ENCODE measurements around the gene BICRAL.

Gene BICRAL

GRCh38 chr6:42751055-42751454 lies 30.8 kb upstream of the BICRAL start:
- H3K36me3 ChIP-seq (ENCODE audit: control insufficient read depth, insufficient read depth, low read length): no peaks in the 10 kb centered on the region
- H3K9ac ChIP-seq (ENCODE audit: low read length): no peak overlapping the region
- H3K4me3 ChIP-seq (ENCODE audit: low read length): no peak overlapping the region
- H3K9me3 ChIP-seq (ENCODE audit: control insufficient read depth, low read length): no peaks in the 10 kb centered on the region
- H3K4me1 ChIP-seq (ENCODE audit: control insufficient read depth, insufficient read depth, low read length): no peaks in the 10 kb centered on the region
- H3K27me3 ChIP-seq (ENCODE audit: control insufficient read depth, insufficient read depth, low read length): no peaks in the 10 kb centered on the region

DNA sequence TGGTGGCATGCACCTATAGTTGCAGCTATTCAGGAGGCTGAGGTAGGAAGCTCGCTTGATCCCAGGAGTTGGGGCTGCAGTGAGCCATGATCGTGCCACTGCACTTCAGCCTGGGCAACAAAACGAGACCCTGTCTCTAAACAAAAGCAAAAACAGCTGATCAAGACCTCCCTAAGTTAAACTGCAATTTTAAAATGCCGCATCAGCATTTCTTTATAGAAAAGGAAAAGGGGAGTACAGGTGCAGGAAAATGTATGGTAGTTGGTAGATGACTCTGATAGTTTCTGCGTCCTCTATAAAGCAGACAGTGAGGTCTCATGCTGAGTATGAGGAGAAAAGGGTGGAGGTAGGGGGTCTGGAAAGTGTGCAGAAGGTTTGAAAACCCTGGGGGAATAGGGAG lies 27.1 kb upstream of the BICRAL start:
- no peak overlapping the region for H3K4me3 ChIP-seq (ENCODE audit: low read length)
- H3K36me3 ChIP-seq (ENCODE audit: control insufficient read depth, insufficient read depth, low read length): no peaks in the 10 kb centered on the region
- H3K27me3 ChIP-seq (ENCODE audit: control insufficient read depth, insufficient read depth, low read length): no peaks in the 10 kb centered on the region
- H3K4me1 ChIP-seq (ENCODE audit: control insufficient read depth, insufficient read depth, low read length): no peaks in the 10 kb centered on the region
- H3K9ac ChIP-seq (ENCODE audit: low read length): no peak overlapping the region
- no peaks in the 10 kb centered on the region for H3K9me3 ChIP-seq (ENCODE audit: control insufficient read depth, low read length)

DNA sequence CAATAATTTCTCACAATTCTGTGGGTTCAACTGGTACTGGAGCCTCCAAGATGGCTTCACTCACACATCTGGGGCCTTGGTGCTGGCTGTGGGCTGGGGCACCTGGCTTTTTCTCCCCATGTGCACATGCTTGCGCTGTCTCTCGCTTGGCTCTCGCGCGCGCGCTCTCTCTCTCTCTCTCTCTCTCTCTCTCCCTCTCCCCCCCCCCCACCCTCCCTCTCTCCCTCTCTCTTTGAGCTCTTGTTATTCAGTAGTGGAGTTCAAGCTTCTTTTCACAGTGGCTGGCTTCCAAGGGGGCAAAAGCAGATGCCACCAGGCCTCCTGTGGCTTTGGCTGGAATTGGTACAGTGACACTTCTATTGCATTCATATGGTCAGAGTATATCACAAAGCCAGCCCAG lies 25.1 kb upstream of the BICRAL start:
- no peaks in the 10 kb centered on the region for H3K36me3 ChIP-seq (ENCODE audit: control insufficient read depth, insufficient read depth, low read length)
- no peaks in the 10 kb centered on the region for H3K4me1 ChIP-seq (ENCODE audit: control insufficient read depth, insufficient read depth, low read length)
- H3K9me3 ChIP-seq (ENCODE audit: control insufficient read depth, low read length): no peaks in the 10 kb centered on the region
- no peak overlapping the region for H3K9ac ChIP-seq (ENCODE audit: low read length)
- H3K27me3 ChIP-seq (ENCODE audit: control insufficient read depth, insufficient read depth, low read length): no peaks in the 10 kb centered on the region
- H3K4me3 ChIP-seq (ENCODE audit: low read length): no peak overlapping the region

GRCh38 chr6:42758756-42759430 lies 23.0 kb upstream of the BICRAL start:
- H3K36me3 ChIP-seq (ENCODE audit: control insufficient read depth, insufficient read depth, low read length): no peaks in the 10 kb centered on the region
- no peak overlapping the region for H3K9ac ChIP-seq (ENCODE audit: low read length)

DNA sequence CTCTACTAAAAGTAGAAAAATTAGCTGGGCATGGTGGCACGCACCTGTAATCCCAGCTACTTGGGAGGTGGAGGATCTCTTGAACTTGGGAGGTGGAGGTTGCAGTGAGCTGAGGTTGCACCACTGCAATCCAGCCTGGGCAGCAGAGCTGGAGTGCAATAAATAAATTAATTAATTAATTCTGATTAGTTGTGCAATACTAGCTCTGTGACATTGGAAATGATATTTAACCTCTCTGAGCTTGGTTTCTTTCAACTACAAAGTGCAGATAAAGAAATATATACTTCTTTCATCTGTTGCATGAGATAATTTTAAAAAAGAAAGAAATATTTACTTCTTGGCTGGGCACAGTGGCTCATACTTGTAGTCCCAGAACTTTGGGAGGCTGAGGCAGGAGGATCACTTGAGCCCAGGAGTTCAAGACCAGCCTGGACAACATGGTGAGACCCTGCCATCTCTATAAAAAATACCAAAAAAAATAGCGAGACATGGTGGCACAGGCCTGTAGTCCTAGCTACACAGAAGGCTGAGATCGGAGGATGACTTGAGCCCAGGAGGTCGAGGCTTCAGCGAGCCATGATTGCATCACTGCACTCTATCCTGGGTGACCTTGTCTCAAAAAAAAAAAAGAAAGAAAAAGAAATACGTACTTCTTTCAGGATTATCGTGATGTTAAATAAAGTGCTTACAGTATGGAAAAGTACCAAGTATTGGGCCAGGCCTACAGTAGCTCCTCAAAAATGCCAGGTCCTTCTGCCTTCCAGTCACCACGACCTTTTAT lies 20.4 kb upstream of the BICRAL start:
- Histone ChIP-seq H3K4me1 (ENCODE audit: control insufficient read depth, insufficient read depth, low read length) (no peaks in the 10 kb centered on the region), H3K4me3 (ENCODE audit: low read length) (no peak overlapping the region), H3K9me3 (ENCODE audit: control insufficient read depth, low read length) (no peaks in the 10 kb centered on the region)

More at GRCh38 chr6:42758756-42759430, 23.0 kb upstream of the BICRAL start:
- Histone ChIP-seq H3K9me3 (ENCODE audit: control insufficient read depth, low read length) (no peaks in the 10 kb centered on the region), H3K4me1 (ENCODE audit: control insufficient read depth, insufficient read depth, low read length) (no peaks in the 10 kb centered on the region), H3K4me3 (ENCODE audit: low read length) (no peak overlapping the region), H3K27me3 (ENCODE audit: control insufficient read depth, insufficient read depth, low read length) (no peaks in the 10 kb centered on the region)

GRCh38 chr6:42762426-42762859 lies 19.4 kb upstream of the BICRAL start:
- no peaks in the 10 kb centered on the region for H3K4me1 ChIP-seq (ENCODE audit: control insufficient read depth, insufficient read depth, low read length)
- no peaks in the 10 kb centered on the region for H3K27me3 ChIP-seq (ENCODE audit: control insufficient read depth, insufficient read depth, low read length)
- H3K36me3 ChIP-seq (ENCODE audit: control insufficient read depth, insufficient read depth, low read length): no peaks in the 10 kb centered on the region
- no peaks in the 10 kb centered on the region for H3K9me3 ChIP-seq (ENCODE audit: control insufficient read depth, low read length)
- H3K4me3 ChIP-seq (ENCODE audit: low read length): no peak overlapping the region
- no peak overlapping the region for H3K9ac ChIP-seq (ENCODE audit: low read length)

More for the DNA sequence above, 20.4 kb upstream of the BICRAL start:
- Histone ChIP-seq H3K36me3 (ENCODE audit: control insufficient read depth, insufficient read depth, low read length) (no peaks in the 10 kb centered on the region), H3K27me3 (ENCODE audit: control insufficient read depth, insufficient read depth, low read length) (no peaks in the 10 kb centered on the region), H3K9ac (ENCODE audit: low read length) (no peak overlapping the region)

DNA sequence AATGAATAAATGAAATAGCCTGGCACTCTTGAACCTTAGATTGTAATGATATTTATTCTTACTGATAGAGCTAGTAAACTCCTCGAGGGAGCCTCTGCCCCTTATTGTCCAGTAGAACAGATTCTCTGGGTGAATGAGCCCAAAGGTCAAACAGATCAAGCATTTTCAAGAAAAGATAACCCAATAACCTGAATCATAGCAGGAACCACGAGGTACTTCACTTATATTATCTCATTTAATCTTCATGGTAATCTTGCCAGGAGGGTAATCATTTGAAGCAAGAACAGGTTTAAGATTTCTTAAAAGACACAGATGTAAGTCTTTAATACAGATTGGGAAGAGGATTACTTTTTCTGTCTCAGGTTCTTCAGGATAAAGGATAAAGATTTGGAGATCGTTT lies 18.9 kb upstream of the BICRAL start:
- Histone ChIP-seq H3K36me3 (ENCODE audit: control insufficient read depth, insufficient read depth, low read length) (no peaks in the 10 kb centered on the region), H3K27me3 (ENCODE audit: control insufficient read depth, insufficient read depth, low read length) (no peaks in the 10 kb centered on the region), H3K4me1 (ENCODE audit: control insufficient read depth, insufficient read depth, low read length) (no peaks in the 10 kb centered on the region), H3K9me3 (ENCODE audit: control insufficient read depth, low read length) (no peaks in the 10 kb centered on the region), H3K4me3 (ENCODE audit: low read length) (no peak overlapping the region), H3K9ac (ENCODE audit: low read length) (no peak overlapping the region)

DNA sequence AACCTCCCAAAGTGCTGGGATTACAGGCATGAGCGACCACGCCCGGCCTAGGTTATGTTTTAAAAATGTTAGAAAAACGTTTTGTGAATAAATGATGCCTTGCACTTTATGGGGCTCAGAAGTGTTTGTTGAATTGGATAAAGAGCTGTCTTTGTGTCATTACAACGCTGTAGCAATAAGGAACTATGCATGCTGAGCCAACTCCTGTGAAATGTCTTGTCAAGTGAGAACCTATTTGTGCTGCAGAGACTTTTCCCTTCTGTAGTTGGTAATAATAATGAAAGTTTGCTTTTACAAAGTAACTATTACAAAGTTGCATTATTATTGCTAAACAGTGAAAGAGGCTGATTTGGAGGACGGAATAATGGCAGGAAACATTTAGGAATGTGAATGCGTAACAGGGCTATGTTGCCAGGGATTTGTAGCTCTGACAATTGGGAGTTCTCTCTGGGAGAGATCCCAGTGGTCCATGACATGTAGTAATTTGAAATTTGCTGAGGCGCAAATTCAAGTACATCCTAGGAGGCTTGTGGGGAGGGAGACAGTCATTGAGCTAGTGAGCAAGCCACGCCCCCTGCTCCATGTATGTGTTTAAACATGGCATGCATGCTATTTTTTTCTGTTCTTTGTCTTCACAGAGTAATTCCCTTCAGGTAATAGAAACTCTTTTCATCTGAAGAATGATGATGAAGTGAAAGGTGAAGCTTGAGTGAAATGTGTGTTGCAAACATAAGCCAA lies 16.8 kb upstream of the BICRAL start:
- Histone ChIP-seq H3K4me1 (ENCODE audit: control insufficient read depth, insufficient read depth, low read length) (no peaks in the 10 kb centered on the region), H3K36me3 (ENCODE audit: control insufficient read depth, insufficient read depth, low read length) (no peaks in the 10 kb centered on the region), H3K27me3 (ENCODE audit: control insufficient read depth, insufficient read depth, low read length) (no peaks in the 10 kb centered on the region), H3K9ac (ENCODE audit: low read length) (no peak overlapping the region), H3K9me3 (ENCODE audit: control insufficient read depth, low read length) (no peaks in the 10 kb centered on the region), H3K4me3 (ENCODE audit: low read length) (no peak overlapping the region)

DNA sequence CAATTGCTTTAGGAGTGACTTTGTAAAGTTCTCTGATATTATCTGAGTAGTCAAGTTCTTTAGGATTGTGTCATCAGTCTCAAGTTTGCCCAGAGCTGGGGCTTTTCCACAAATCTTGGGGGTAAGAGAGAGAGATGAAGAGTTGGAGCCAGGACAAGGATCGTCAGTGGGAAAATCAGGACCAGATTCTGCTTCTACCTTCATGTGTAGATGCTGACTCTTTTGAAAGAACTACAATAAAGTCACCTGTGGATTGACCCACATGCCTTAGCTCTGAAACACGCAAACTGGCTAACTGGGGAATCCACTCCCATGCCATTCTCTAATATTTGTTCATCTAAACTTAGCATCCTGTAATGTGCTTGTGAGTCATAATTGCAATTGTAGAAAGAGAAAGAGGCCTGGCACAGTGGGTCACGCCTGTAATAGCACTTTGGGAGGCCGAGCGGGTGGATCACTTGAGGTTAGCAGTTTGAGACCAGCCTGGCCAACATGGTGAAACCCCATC lies 15.6 kb upstream of the BICRAL start:
- peaks cover 5% of the 10 kb centered on the region for H3K4me1 ChIP-seq (ENCODE audit: control insufficient read depth, insufficient read depth, low read length)
- no peaks in the 10 kb centered on the region for H3K36me3 ChIP-seq (ENCODE audit: control insufficient read depth, insufficient read depth, low read length)
- no peaks in the 10 kb centered on the region for H3K27me3 ChIP-seq (ENCODE audit: control insufficient read depth, insufficient read depth, low read length)

GRCh38 chr6:42769051-42769450 lies 12.8 kb upstream of the BICRAL start:
- Histone ChIP-seq H3K9me3 (ENCODE audit: control insufficient read depth, low read length) (no peaks in the 10 kb centered on the region), H3K9ac (ENCODE audit: low read length) (no peak overlapping the region), H3K27me3 (ENCODE audit: control insufficient read depth, insufficient read depth, low read length) (no peaks in the 10 kb centered on the region), H3K4me3 (ENCODE audit: low read length) (no peak overlapping the region), H3K36me3 (ENCODE audit: control insufficient read depth, insufficient read depth, low read length) (no peaks in the 10 kb centered on the region), H3K4me1 (ENCODE audit: control insufficient read depth, insufficient read depth, low read length) (peaks cover 7% of the 10 kb centered on the region)

More for the DNA sequence above, 15.6 kb upstream of the BICRAL start:
- H3K9ac ChIP-seq (ENCODE audit: low read length): no peak overlapping the region
- H3K9me3 ChIP-seq (ENCODE audit: control insufficient read depth, low read length): no peaks in the 10 kb centered on the region
- no peak overlapping the region for H3K4me3 ChIP-seq (ENCODE audit: low read length)

- no peaks in the 10 kb centered on the region for H3K27me3 ChIP-seq (ENCODE audit: control insufficient read depth, insufficient read depth, low read length)
- H3K36me3 ChIP-seq (ENCODE audit: control insufficient read depth, insufficient read depth, low read length): no peaks in the 10 kb centered on the region
- H3K4me1 ChIP-seq (ENCODE audit: control insufficient read depth, insufficient read depth, low read length): peaks cover 13% of the 10 kb centered on the region
- no peaks in the 10 kb centered on the region for H3K9me3 ChIP-seq (ENCODE audit: control insufficient read depth, low read length)
- H3K9ac ChIP-seq (ENCODE audit: low read length): no peak overlapping the region
- no peak overlapping the region for H3K4me3 ChIP-seq (ENCODE audit: low read length)
These were observed 12.0 kb upstream of the BICRAL start for GRCh38 chr6:42769836-42770235.

DNA sequence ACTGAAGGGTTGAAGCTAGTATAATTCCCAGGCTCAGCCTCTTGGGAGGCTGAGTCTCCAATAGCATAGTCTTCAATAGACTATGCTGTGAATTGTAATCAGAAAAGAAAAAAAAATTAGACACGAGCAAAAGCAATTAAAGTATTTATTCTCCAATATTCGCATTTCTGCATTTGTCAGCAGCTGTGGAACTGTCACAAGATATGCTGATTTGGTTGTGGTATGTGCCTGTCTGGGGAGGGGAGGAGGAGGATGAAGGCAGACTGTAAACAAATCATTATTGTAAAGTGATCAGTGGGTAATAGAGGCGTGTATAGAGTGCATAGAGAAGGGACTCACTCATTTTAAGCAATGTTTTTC lies 10.1 kb upstream of the BICRAL start:
- no peaks in the 10 kb centered on the region for H3K9me3 ChIP-seq (ENCODE audit: control insufficient read depth, low read length)
- H3K9ac ChIP-seq (ENCODE audit: low read length): no peak overlapping the region
- no peaks in the 10 kb centered on the region for H3K36me3 ChIP-seq (ENCODE audit: control insufficient read depth, insufficient read depth, low read length)
- no peaks in the 10 kb centered on the region for H3K27me3 ChIP-seq (ENCODE audit: control insufficient read depth, insufficient read depth, low read length)
- no peak overlapping the region for H3K4me3 ChIP-seq (ENCODE audit: low read length)
- peaks cover 18% of the 10 kb centered on the region for H3K4me1 ChIP-seq (ENCODE audit: control insufficient read depth, insufficient read depth, low read length)
